ENCODE measurements around the gene APOL3.
A peak's percentile ranks its signal among the peaks of the same experiment; 100 is the strongest.
"Not testable (repeated sequence)": the region's sequence is repeated elsewhere in the genome, so short reads cannot be mapped to it uniquely, and the experiment has no call there.

Gene APOL3

DNA sequence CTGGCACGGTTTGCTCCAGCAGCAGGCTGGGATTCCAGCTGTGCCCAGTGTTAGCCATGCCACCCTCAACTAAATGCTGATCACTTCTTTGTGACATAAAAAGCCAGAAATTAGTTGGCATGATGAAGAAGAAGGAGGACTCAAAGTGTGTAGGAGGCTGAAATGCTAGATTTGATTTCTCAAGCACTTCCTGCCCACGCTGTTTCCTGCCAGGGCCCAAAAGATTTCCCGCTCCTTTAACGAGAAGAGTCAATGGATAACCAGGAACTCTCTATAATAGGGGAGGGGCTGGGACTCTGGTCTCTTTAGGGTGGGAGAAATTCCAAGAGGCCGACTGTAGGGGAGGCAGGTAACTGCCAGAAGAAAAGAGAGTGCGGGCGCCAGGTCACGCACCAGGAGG, 26.4 kb downstream of the APOL3 start:
- no peak for DNase-seq (ENCODE audit: low read depth)

- DNase-seq (ENCODE audit: low read depth), result no peak
These were observed 28.6 kb downstream of the APOL3 start for GRCh38 chr22:36131907-36132306.

DNA sequence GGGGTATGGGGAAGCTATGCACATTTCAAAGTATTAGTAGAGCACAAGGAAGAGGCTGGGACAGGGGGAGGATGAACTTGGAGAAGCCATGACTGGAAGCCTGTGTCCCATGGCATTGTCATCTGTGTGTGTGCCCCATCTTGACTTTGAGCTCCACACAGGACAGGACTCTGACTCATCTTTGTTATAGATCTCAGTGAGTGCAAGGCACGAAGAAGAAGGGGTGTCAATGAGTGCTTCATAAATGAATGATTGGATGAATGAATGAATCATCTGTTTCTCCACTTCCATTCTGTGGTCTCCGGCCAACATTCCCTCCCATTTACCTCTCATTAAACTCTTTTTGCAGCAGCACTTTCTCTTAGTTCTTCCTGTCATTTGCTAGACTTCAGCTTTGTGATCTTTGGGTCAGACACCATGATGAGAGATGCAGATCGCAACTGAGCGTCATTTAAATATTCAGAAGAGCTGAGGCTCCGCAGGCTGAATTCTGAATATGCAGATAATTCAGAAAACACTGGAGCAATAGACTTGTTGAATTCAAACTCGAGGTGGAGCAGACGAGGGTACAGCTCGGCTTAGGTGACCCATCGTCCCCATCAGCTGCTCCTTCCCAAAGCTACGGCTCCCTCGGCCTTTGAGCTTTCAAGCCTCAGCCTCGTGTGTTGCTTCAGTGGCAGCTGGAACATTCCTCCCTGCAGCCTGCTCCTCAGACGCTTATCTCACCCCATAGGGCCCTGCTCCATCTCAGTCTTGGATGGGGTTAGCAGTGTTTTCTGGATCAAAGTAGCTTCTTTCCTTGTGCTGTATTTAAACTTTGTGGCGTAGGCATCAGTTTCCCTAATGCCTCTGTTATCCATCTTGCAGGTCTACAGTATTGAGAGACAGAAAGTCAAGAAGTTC, 30.8 kb downstream of the APOL3 start:
- peak; percentile 18 for DNase-seq (ENCODE audit: low read depth)

DNA sequence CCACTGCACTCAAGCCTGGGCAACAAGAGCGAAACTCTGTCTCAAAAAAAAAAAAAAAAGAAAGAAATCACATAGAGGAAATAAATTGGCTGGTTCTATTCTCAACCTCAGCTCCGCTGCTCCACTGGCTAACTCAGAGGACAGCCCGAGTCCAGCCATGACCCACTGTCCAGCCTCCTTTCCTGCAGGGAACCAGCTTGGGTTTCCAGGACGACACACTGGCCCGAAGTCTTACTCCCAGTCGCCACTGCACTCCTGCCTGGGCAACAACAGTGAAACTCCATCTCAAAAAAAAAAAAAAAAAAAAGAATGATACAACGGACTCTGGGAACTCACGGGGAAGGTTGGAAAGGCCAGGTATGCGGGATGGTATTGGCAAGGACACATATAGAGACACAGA, 31.5 kb downstream of the APOL3 start:
- DNase-seq (ENCODE audit: low read depth), result no peak

DNA sequence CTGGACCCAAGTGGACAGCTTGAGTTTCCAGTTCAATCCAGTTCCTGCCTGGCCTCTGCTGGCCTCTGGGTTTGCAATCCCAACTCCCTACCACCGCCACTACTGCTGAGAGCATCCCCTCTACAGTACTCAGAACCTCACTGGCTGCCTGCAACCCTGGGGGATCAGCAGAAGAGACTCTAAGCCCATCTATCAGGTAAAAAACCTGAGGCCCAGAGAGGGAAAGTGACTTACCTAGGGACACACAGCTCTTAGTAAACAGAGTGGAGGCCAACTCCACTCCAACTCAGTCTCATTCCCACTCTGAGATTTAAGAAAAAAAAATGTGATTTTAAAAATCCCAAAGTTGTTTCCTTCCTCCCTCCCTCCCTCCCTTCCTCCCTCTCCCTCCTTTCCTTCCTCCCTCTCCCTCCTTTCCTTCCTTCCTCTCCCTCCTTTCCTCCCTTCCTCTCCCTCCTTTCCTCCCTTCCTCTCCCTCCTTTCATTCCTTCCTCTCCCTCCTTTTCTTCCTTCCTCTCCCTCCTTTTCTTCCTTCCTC, 34.5 kb downstream of the APOL3 start:
- no peak for DNase-seq (ENCODE audit: low read depth)

DNA sequence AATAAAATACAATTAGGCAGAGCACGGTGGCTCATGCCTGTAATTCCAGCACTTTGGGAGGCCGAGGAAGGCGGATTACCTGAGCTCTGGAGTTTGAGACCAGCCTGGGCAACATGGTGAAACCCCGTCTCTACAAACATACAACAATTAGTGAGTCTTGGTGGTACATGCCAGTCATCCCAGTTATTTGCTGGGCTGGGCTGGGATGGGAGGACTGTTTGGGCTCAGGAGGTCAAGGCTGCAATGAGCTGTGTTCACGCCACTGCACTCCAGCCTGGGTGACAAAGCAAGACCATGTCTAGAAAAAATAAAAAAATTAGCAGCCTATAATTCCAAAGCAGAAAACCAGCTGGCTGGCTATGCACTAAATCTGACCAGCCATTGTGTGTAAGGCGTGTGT, 35.1 kb downstream of the APOL3 start:
- no peak for DNase-seq (ENCODE audit: low read depth)

- DNase-seq (ENCODE audit: low read depth), result no peak
These were observed 35.9 kb downstream of the APOL3 start for GRCh38 chr22:36124666-36125065.

- DNase-seq (ENCODE audit: low read depth), result peak; percentile 96
These were observed 36.6 kb downstream of the APOL3 start for GRCh38 chr22:36123673-36124630.

GRCh38 chr22:36120621-36121351, 39.8 kb downstream of the APOL3 start:
- DNase-seq (ENCODE audit: low read depth), result not testable (repeated sequence)

GRCh38 chr22:36117053-36117554, 43.5 kb downstream of the APOL3 start:
- DNase-seq (ENCODE audit: low read depth), result no peak

GRCh38 chr22:36116127-36116526, 44.4 kb downstream of the APOL3 start:
- DNase-seq (ENCODE audit: low read depth), result no peak

GRCh38 chr22:36113121-36113520, 47.4 kb downstream of the APOL3 start:
- DNase-seq (ENCODE audit: low read depth), result no peak

- DNase-seq (ENCODE audit: low read depth), result no peak
These were observed 49.2 kb downstream of the APOL3 start for GRCh38 chr22:36111316-36111715.

- peak; percentile 24 for DNase-seq (ENCODE audit: low read depth)
These were observed 50.2 kb downstream of the APOL3 start for GRCh38 chr22:36110306-36110881.

DNA sequence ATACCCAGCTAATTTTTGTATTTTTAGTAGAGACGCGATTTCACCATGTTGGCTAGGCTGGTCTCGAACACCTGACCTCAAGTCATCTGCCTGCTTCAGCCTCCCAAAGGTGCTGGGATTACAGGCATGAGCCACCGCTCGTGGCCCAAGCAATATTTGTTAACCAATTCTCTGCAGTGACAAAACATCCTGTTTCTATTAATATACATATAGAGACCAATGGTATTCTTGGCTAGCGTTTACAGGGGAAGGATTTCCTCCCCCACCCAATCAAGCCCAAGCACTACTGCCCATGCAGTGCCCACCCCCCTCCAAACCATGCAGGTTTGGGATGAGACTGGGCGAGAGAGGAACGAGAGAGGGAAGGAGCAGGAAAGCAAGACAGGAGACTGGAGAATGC, 53.1 kb downstream of the APOL3 start:
- DNase-seq (ENCODE audit: low read depth), result peak; percentile 11

DNA sequence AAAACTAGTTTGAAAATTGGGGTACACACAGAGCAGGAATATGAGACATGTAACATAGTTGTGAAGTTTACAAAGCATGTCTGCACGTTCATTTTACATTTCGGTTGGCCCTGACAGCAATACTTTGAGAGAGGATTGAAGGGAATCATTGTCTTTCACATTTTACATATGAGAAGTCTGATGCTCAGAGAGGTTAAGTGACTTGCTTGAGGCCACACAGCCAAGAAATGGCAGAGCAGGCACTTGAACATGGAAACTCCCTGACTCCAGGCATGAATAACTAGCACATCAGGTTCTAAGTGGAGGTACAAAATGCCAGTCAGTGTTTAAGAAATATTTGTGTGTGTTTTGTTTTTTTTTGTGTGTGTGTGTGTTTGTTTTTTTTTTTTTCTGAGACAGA, 53.6 kb downstream of the APOL3 start:
- DNase-seq (ENCODE audit: low read depth), result no peak

GRCh38 chr22:36104988-36105387, 55.6 kb downstream of the APOL3 start:
- peak; percentile 44 for DNase-seq (ENCODE audit: low read depth)

DNA sequence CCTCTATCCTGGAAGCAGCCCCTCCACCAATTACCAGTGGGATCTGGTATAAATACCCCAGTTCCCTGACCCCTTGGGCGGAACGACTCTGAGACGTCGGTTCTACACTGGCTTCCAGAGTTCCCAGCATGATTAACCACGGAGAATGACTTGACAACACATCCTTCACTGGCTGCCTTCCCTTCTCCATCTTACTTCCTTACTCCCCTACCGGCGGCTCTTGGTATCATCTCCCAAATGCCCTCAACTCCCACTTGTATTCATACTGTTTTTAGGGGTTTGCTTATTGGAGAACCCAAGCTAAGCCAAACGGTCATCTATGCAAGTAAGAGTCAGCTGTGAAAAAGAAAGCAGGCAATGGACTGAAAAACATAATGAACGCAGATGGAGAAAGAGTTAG, 56.1 kb downstream of the APOL3 start:
- DNase-seq (ENCODE audit: low read depth), result no peak

GRCh38 chr22:36103891-36104290, 56.7 kb downstream of the APOL3 start:
- DNase-seq (ENCODE audit: low read depth), result no peak

GRCh38 chr22:36102995-36103394, 57.6 kb downstream of the APOL3 start:
- no peak for DNase-seq (ENCODE audit: low read depth)

- DNase-seq (ENCODE audit: low read depth), result no peak
These were observed 58.8 kb downstream of the APOL3 start for GRCh38 chr22:36101756-36102155.
